ENCODE results near the gene EOLA2. TPM values are rescaled to one million over a fixed set of nuclear protein-coding genes. Genes with fewer than 3 reads are reported as not detected.
"Not testable (repeated sequence)": the region's sequence is repeated elsewhere in the genome, so short reads cannot be mapped to it uniquely, and the experiment has no call there.

Gene EOLA2
- total and polyA plus RNA-seq, 2 donors (not counting 1 experiment from before 2014, with no cell fraction given), result 42.0 to 63.2 TPM

DNA sequence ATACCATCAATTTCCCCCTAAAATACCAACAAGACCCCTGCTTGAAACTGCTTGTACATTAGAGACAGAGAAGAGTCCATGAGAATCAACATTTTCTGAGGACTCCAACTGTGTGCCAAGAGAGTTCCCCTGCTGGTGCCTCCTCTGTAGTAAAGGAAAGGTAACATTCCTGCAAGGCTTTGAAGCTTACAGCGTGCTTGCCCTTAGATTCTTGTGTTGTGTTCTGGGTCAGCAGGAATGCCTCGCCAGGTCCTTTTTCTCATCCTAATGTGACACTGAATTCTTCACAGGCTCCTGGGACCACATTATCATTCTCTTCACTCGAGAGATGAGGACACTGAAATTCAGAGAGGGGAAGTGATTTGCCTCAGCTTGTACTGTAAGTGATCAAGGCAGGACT is 9.7 kb upstream of the EOLA2 start:
- H3K4me3 Mint-ChIP-seq, result no peak overlapping the region
- Histone ChIP-seq H3K9ac (ENCODE audit: low read length) (no peak overlapping the region), H4K20me1 (ENCODE audit: control insufficient read depth, insufficient read depth, low read length, poor library complexity, severe bottlenecking) (no peaks in the 10 kb centered on the region), H2AFZ (ENCODE audit: insufficient read depth, low read depth, low read length, poor library complexity, severe bottlenecking) (no peak overlapping the region), H3K4me1 (ENCODE audit: control insufficient read depth in 2 of 2, insufficient read depth in 2 of 2, low read length in 2 of 2) (no peaks in the 10 kb centered on the region), H3K27me3 (replicated peaks in 1 of 4; ENCODE audit: control extremely low read depth in 1 of 4, control insufficient read depth in 3 of 4, insufficient read depth in 4 of 4, low read length in 3 of 4) (no peaks in the 10 kb centered on the region), H3K4me3 (ENCODE audit: control extremely low read depth in 1 of 5, extremely low read depth in 1 of 5, insufficient read depth in 1 of 5, low read depth in 2 of 5, low read length in 4 of 5) (no peak overlapping the region), H3K9me3 (ENCODE audit: control extremely low read depth in 1 of 3, control insufficient read depth in 2 of 3, insufficient read depth in 1 of 3, low read length in 2 of 3) (no peaks in the 10 kb centered on the region), H3K36me3 (replicated peaks in 1 of 2; ENCODE audit: control extremely low read depth in 1 of 2, control insufficient read depth in 1 of 2, extremely low read depth in 1 of 2, insufficient read depth in 2 of 2, low read length in 1 of 2) (no peaks in the 10 kb centered on the region), H3K27ac (ENCODE audit: low read length in 2 of 2) (no peak overlapping the region), H3K4me2 (replicated peaks; ENCODE audit: low read depth, low read length, poor library complexity, severe bottlenecking) (no peak overlapping the region), H3K79me2 (ENCODE audit: control insufficient read depth, insufficient read depth, low read length) (no peaks in the 10 kb centered on the region)
- no peaks in the 10 kb centered on the region for H3K9me3 Mint-ChIP-seq (ENCODE audit: insufficient read depth)
- no peaks in the 10 kb centered on the region for H3K4me1 Mint-ChIP-seq
- no CpG with 5 or more reads among the region's 3 CpGs for WGBS (ENCODE audit: insufficient coverage)
- intact Hi-C loops (cut with micrococcal nuclease), result no loop called here
- no peaks in the 10 kb centered on the region for H3K27me3 Mint-ChIP-seq
- ChIA-PET POLR2A (no interaction called here), CTCF (no interaction called here)
- TF ChIP-seq, protein P1, sequence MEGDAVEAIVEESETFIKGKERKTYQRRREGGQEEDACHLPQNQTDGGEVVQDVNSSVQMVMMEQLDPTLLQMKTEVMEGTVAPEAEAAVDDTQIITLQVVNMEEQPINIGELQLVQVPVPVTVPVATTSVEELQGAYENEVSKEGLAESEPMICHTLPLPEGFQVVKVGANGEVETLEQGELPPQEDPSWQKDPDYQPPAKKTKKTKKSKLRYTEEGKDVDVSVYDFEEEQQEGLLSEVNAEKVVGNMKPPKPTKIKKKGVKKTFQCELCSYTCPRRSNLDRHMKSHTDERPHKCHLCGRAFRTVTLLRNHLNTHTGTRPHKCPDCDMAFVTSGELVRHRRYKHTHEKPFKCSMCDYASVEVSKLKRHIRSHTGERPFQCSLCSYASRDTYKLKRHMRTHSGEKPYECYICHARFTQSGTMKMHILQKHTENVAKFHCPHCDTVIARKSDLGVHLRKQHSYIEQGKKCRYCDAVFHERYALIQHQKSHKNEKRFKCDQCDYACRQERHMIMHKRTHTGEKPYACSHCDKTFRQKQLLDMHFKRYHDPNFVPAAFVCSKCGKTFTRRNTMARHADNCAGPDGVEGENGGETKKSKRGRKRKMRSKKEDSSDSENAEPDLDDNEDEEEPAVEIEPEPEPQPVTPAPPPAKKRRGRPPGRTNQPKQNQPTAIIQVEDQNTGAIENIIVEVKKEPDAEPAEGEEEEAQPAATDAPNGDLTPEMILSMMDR (IDR thresholded peaks at IDR 0.05), result no peak
- TF ChIP-seq EZH2 (IDR thresholded peaks at IDR 0.05; ENCODE audit: borderline replicate concordance, insufficient read depth, low read depth, low read length, poor library complexity, severe bottlenecking), result no peak
- H3K27ac Mint-ChIP-seq, result no peak overlapping the region
- DNase-seq (no peak), ATAC-seq (ENCODE audit: low read depth) (no peak)

DNA sequence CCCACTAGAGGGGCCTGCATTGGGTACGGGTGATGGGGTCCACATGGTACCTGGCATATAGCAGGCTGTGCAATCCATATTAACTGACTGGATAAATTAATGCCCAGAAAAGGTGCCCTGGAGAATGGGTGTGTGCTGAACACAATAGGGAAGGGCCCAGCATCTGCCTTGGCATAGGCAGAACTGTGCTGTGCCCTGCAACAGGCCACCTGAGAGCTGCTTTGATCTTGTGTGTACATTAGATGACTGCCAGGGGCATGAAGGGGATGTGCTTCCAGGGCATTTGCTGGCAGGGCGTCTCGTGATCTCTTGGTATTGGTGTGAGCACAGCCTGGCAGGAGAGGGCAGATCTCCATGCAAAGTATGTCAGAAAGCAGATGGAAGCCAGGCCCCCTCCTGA is 8.6 kb upstream of the EOLA2 start:
- H3K4me3 ChIP-seq (ENCODE audit: control extremely low read depth in 1 of 5, extremely low read depth in 1 of 5, insufficient read depth in 1 of 5, low read depth in 2 of 5, low read length in 4 of 5); H3K27ac ChIP-seq (ENCODE audit: low read length in 2 of 2); H3K27me3 ChIP-seq (replicated peaks in 1 of 4; ENCODE audit: control extremely low read depth in 1 of 4, control insufficient read depth in 3 of 4, insufficient read depth in 4 of 4, low read length in 3 of 4); H3K4me3 Mint-ChIP-seq; H2AFZ ChIP-seq (ENCODE audit: insufficient read depth, low read depth, low read length, poor library complexity, severe bottlenecking); H3K9ac ChIP-seq (ENCODE audit: low read length); intact Hi-C loops (cut with micrococcal nuclease); H3K4me1 ChIP-seq (ENCODE audit: control insufficient read depth in 2 of 2, insufficient read depth in 2 of 2, low read length in 2 of 2); H3K27me3 Mint-ChIP-seq; H3K4me2 ChIP-seq (replicated peaks; ENCODE audit: low read depth, low read length, poor library complexity, severe bottlenecking); H4K20me1 ChIP-seq (ENCODE audit: control insufficient read depth, insufficient read depth, low read length, poor library complexity, severe bottlenecking); ATAC-seq (ENCODE audit: low read depth); H3K9me3 ChIP-seq (ENCODE audit: control extremely low read depth in 1 of 3, control insufficient read depth in 2 of 3, insufficient read depth in 1 of 3, low read length in 2 of 3); CTCF ChIA-PET; H3K36me3 ChIP-seq (replicated peaks in 1 of 2; ENCODE audit: control extremely low read depth in 1 of 2, control insufficient read depth in 1 of 2, extremely low read depth in 1 of 2, insufficient read depth in 2 of 2, low read length in 1 of 2); H3K27ac Mint-ChIP-seq; POLR2A ChIA-PET; DNase-seq; H3K79me2 ChIP-seq (ENCODE audit: control insufficient read depth, insufficient read depth, low read length); H3K9me3 Mint-ChIP-seq (ENCODE audit: insufficient read depth); H3K4me1 Mint-ChIP-seq: not testable (repeated sequence)
- no CpG with 5 or more reads among the region's 3 CpGs for WGBS (ENCODE audit: insufficient coverage)

DNA sequence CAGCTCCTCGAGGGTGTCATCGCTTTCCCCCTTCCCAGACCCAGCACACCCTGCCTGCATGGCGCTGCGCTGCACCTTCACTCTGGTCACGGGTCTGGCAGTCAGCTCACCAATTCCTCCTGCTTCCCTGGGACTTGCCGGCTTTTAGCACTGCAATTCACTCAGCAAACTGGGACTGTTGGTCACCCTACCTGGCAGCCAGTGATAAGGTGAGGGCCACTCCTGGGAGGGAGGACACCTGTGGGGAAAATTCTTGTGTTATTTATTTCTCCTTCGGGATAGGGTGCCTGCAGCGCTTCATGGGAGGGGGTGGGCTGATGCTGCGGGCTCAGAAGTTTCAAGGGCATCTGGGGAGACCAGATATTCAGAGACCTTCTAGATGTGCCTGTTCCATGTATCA is 7.5 kb upstream of the EOLA2 start:
- H2AFZ ChIP-seq (ENCODE audit: insufficient read depth, low read depth, low read length, poor library complexity, severe bottlenecking); POLR2A ChIA-PET; H3K4me1 ChIP-seq (ENCODE audit: control insufficient read depth in 2 of 2, insufficient read depth in 2 of 2, low read length in 2 of 2); H3K9me3 Mint-ChIP-seq (ENCODE audit: insufficient read depth); H3K27me3 Mint-ChIP-seq; H3K27me3 ChIP-seq (replicated peaks in 1 of 4; ENCODE audit: control extremely low read depth in 1 of 4, control insufficient read depth in 3 of 4, insufficient read depth in 4 of 4, low read length in 3 of 4); CTCF ChIA-PET; DNase-seq; H3K9me3 ChIP-seq (ENCODE audit: control extremely low read depth in 1 of 3, control insufficient read depth in 2 of 3, insufficient read depth in 1 of 3, low read length in 2 of 3); ATAC-seq (ENCODE audit: low read depth); H3K9ac ChIP-seq (ENCODE audit: low read length); H3K4me1 Mint-ChIP-seq; H3K36me3 ChIP-seq (replicated peaks in 1 of 2; ENCODE audit: control extremely low read depth in 1 of 2, control insufficient read depth in 1 of 2, extremely low read depth in 1 of 2, insufficient read depth in 2 of 2, low read length in 1 of 2); H3K79me2 ChIP-seq (ENCODE audit: control insufficient read depth, insufficient read depth, low read length); H3K27ac ChIP-seq (ENCODE audit: low read length in 2 of 2); H3K4me3 Mint-ChIP-seq; H3K4me3 ChIP-seq (ENCODE audit: control extremely low read depth in 1 of 5, extremely low read depth in 1 of 5, insufficient read depth in 1 of 5, low read depth in 2 of 5, low read length in 4 of 5); H4K20me1 ChIP-seq (ENCODE audit: control insufficient read depth, insufficient read depth, low read length, poor library complexity, severe bottlenecking); H3K4me2 ChIP-seq (replicated peaks; ENCODE audit: low read depth, low read length, poor library complexity, severe bottlenecking); intact Hi-C loops (cut with micrococcal nuclease); H3K27ac Mint-ChIP-seq: not testable (repeated sequence)
- WGBS (ENCODE audit: insufficient coverage), result no CpG with 5 or more reads among the region's 9 CpGs
